LHCN-M2 (cell line): Measurements from ENCODE around the gene RPL31. TPM values are rescaled to one million over a fixed set of nuclear protein-coding genes. Genes with fewer than 3 reads are reported as not detected.

ENCODE experiments used
- DNase-seq: peaks from one replicate; pipeline ENCODE4 v3.0.0-alpha.2; 2012; ENCODE audit warnings: low read depth
- total RNA-seq: library from RNA; depleted of rRNA; stranded (reverse); fragments of >200 nt; gene quantifications from 2 replicates; pipeline ENCODE4 v1.2.3, GENCODE V29; 2014

The RPL31 gene
- total RNA-seq, 1 experiment from 2014 or later: 736 TPM

DNA sequence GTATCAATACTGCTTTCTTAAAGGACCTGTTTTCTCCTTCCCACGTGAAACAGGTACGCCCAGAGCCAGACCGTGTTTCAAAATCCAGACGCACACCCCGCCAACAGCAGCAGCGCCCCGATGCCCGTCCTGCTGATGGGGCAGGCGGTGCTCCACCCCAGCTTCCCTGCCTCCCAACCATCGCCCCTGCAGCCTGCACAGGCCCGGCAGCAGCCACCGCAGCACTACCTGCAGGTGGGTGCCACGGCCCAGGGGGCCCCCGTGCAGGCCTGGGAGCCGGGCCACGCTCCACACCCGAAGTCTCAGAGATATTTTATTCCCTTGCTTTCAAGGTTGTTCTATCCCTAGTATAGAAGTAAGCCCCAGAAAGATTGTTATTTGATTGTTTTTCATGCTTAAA is 8.8 kb upstream of the RPL31 start:
- DNase-seq: no peak

- no peak for DNase-seq
Observed at GRCh38 chr2:100995309-100996075, 6.6 kb upstream of the RPL31 start.

- no peak for DNase-seq
Observed at GRCh38 chr2:100997509-100998234, 4.4 kb upstream of the RPL31 start.

DNA sequence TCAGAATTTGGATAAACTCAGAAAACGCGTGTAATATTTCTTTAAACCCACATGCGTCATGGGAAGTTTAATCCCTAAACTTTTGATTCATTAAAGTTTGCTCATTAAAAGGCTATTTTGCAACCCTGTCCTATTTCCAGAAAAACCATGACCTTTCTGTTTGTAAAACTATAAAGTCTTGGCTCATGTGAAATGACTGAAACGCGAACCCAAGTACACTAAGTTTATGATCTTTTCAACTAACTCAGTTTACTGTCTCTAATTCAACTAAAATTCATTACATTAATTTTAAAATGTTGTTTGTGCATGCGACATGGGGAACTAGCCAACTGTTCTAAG is 3.9 kb upstream of the RPL31 start:
- no peak for DNase-seq

GRCh38 chr2:100999995-101000394 is 2.1 kb upstream of the RPL31 start:
- DNase-seq: no peak

DNA sequence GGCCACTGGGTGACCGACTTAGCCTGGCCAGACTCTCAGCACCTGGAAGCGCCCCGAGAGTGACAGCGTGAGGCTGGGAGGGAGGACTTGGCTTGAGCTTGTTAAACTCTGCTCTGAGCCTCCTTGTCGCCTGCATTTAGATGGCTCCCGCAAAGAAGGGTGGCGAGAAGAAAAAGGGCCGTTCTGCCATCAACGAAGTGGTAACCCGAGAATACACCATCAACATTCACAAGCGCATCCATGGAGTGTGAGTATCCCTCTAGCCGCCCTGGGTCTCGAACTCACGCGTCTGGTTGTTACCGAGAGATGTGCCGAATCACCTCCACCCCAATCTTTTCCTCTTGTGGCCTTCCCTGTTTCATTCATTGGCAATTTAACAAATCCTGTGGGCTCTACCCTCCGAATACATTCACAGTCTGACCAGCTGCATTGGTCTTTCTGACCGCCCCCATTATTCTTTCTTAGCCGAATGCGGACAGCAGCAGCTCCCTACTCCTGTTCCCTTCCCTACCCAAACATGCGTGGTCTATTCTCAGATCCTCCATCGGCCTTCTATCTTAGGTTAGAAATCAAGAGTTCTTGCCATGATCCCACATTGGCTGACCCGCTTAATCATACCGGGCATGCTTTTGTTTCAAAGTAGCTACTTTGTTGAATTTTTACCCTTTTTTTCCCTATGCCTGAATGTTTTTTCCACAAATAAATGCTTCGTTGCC is 631 bp downstream of the RPL31 start:
- peak; percentile 27 for DNase-seq

GRCh38 chr2:101003278-101003775 is 1.2 kb downstream of the RPL31 start:
- DNase-seq: no peak

DNA sequence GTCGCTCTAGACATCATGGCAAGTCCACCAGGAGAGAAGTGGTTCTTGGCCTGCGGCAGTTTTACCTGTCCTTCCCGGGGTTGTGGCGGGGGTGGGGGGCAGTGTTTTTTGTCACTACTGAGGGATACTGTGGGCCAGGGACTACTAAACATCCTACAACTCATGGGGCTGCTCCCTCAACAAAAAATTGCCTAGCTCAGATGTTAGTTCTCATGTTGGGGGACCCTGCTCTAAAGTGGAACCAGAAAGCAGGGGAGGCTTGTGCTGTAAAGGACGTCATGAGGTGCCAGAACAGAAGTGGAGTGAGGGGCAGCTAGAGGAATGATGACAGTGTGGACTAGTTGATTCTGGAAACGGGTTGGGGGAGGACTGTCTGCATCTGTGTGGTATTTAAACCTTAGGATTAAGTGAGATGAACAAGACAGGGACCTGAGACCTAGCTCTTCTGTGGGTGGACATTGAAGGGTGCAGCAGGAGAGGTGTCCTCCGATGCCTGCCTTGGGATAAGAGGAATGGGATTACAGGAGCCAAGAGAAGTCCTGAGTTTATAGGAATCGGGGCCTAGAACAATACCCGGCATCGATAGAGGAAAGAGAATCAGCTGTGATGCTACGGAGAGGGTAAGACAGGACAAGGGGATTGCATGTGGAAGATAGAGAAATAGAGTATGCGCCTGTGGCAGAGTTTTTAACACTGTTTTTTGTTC is 2.7 kb downstream of the RPL31 start:
- no peak for DNase-seq

- no peak for DNase-seq
Observed at GRCh38 chr2:101006065-101006715, 4.1 kb downstream of the RPL31 start.

DNA sequence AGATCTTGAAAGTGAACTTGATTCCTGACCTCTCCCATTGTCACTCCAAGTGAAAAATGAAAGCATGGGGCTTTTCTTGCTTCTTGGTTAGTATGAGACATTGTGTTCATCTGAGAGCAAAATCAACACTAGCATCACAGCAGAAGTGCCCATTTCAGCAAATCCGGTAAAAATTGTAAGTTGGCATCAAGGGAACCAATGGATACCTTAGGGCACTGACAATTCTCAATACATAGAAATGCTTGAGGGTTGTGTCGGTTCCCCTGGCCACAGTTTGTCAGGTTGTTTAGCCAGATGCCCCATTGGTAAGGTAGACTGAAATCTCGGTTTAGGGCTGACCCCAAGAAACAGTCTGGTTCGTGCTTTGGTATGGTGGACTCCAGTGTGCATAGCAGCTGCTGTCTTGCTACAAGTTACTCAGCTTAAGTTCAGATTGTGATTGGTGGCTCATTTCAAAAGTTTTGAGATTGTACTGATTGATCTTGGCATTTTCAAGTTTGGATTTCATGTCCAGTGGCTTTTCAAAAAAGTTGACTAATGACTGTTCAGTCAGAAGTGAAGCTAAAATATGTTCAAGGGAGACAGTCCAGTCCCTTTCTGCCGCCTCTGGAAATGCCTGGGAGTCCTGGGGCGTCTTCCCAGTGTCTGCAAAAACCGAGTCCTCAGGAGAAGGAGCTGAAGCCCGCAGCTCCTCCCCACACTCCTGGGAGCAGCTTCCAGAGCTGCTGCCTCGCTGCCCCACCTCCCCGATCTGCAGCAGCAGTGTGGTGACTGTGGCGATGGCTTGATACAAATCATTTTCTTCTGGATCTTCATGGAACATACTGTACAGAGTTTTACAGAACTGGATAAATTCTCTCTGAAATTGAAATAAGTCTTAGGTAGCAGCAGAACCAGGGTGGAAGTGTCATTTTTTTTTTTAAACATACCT is 5.6 kb downstream of the RPL31 start:
- no peak for DNase-seq

- DNase-seq: no peak
Observed at GRCh38 chr2:101011152-101011551, 9.1 kb downstream of the RPL31 start.

GRCh38 chr2:101012054-101012705 is 10.1 kb downstream of the RPL31 start:
- no peak for DNase-seq

- DNase-seq: peak; percentile 39
Observed at GRCh38 chr2:101012706-101013181, 10.7 kb downstream of the RPL31 start.

DNA sequence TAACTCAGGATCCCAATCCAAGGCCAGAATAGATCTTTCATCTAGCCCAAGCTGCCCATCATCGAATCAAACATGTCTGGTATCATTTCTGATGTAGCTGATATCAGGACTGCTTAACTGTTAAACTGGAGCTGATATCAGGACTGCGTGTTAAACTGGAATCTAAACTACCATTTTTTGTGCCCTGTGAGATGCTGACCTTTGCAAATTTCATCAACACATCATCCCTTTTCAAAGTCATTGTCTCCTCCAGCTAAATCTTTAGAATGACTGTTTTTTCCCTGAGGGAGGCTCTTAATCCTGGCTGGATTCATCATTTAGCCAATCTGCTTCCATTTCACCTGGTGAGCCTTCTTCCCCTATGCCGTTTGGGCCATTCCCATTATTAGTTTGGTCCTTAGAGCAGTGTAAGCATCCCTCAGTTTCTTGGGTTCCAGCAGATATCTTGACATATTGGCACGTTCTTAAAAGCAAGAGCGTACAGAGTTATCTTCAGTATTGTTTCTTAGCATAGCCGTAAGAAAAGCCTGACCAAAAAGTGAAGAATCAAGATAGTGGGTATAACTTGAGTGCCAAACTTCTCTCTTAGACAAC is 12.3 kb downstream of the RPL31 start:
- DNase-seq: no peak

DNA sequence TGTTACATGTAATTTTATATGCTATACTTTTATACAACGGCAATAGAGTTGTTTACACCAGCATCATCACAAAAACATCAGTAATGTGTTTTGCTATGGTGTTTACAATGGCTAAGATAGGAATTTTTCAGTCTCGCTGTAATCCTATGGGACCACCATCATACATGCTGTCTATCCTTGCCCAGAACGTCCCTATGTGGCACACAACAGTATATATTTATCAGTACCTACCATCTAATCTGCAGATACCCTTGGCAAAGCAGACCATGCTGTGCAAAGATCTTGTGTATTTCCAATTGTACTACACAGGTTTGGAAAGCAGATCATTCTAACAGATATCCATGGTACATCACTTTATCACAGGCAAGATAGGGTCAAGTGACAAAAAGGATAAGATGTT is 15.3 kb downstream of the RPL31 start:
- DNase-seq: no peak

DNA sequence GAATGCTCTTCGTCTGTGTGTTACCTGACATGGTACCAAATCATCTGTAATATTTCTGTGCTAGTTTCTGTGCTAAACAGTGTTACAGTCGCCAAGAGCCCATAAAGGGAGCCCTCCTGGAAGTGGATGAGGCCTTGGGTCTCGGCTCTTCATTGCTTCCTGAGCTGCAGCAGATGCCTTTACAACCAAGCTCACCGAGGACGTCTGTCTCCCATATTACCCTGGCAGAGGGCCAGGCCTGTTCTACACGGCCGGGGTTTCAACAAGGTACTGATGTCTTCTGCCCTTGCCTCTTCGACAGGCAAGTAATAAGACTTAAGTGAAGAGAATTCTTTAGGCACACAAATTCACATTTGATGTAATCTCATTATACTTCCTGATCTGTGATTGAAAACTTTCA is 16.8 kb downstream of the RPL31 start:
- DNase-seq: no peak

GRCh38 chr2:101022221-101022620 is 20.1 kb downstream of the RPL31 start:
- DNase-seq: no peak

DNA sequence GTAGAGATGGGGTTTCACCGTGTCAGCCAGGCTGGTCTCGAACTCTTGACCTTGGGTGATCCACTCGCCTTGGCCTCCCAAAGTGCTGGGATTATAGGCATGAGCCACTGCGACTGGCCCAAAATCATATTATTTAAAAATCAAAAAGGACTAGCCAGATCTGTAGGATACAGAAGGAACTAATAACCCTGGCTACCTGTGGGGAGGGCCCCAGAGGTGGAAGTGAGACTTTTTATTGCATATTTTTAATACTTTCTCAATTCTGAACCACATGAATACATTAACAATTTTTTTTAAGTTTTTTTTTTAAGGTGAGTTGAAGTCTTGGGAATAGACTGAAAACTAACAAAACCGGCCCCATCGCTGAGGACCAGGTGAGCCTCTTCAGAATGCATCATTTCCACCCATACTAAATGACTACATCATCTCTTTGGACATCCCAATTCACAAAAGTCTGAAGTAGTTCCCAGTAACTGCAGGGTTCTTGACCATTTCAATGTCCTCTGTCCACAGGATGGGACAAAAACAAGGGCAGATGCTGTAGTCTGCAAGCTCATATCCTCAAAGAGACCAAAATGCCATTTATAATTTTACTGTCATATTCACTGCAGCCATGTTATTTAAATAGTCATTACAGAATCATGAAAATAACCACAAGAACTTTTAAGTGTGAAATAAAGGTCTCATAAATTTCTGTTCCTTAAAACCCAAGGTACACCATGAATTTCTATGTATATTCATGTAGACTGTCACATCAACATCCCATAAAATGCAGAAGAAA is 21.4 kb downstream of the RPL31 start:
- no peak for DNase-seq
